H1 (cell line): ENCODE measurements around the gene ARHGDIG. TPM values are rescaled to one million over a fixed set of nuclear protein-coding genes. Genes with fewer than 3 reads are reported as not detected.

Source experiments
- CTCF ChIA-PET: fragments of 300-600 bp; sonication (Branson Sonifier 250); formaldehyde crosslinking; loops from one replicate; lab custom pipeline; 2021; ENCODE audit not compliant: partially characterized antibody; lab: Charles Lee
- POLR2A ChIA-PET: fragments of 300-600 bp; sonication (Branson Sonifier 250); formaldehyde crosslinking; loops from one replicate; lab custom pipeline; 2021; ENCODE audit warnings: inconsistent platforms; ENCODE audit not compliant: partially characterized antibody; lab: Charles Lee
- DNase-seq, 2 experiments: peaks; one replicate each; pipeline versions ENCODE4 v3.0.0 to v3.0.0-alpha.2; 2010 to 2022; ENCODE audit warnings: low spot score in 2 of 2, low read depth in 1 of 2, mixed read lengths in 1 of 2
- FAIRE-seq: peaks from 2 replicates; lab custom pipeline; 2011; peaks lifted over from hg19 to GRCh38; lab: Jason Lieb, UNC
- H2AFZ ChIP-seq: 2 replicates; pipeline ENCODE4 v1.8.1; 2012; ENCODE audit warnings: low read length, inconsistent platforms
- H2AK5ac ChIP-seq: 2 replicates; pipeline ENCODE4 v1.6.1; 2013; ENCODE audit warnings: low read depth, low read length
- H2BK120ac ChIP-seq: replicated peaks from 2 replicates; pipeline ENCODE3; 2013; ENCODE audit warnings: low read depth, low read length, inconsistent platforms
- H2BK12ac ChIP-seq: 2 replicates; pipeline ENCODE4 v1.6.1; 2013; ENCODE audit warnings: low read depth, low read length
- H2BK15ac ChIP-seq: 2 replicates; pipeline ENCODE4 v1.6.1; 2013; ENCODE audit warnings: low read length
- H2BK20ac ChIP-seq: 2 replicates; pipeline ENCODE4 v1.6.1; 2013; ENCODE audit warnings: low read length
- H2BK5ac ChIP-seq: 2 replicates; pipeline ENCODE4 v1.6.1; 2013; ENCODE audit warnings: low read depth, low read length
- H3K14ac ChIP-seq: 2 replicates; pipeline ENCODE4 v1.6.1; 2013; ENCODE audit warnings: inconsistent platforms; ENCODE audit not compliant: insufficient read length
- H3K18ac ChIP-seq: 2 replicates; pipeline ENCODE4 v1.6.1; 2013; ENCODE audit warnings: low read length; ENCODE audit errors: extremely low read depth
- H3K23ac ChIP-seq: 2 replicates; pipeline ENCODE4 v1.6.1; 2013; ENCODE audit warnings: inconsistent platforms; ENCODE audit not compliant: insufficient read length
- H3K23me2 ChIP-seq: 2 replicates; pipeline ENCODE4 v1.6.1; 2013; ENCODE audit warnings: low read depth, low read length
- H3K27ac ChIP-seq: 2 replicates; pipeline ENCODE4 v1.6.1; 2011; ENCODE audit warnings: low read depth, low read length, inconsistent platforms
- H3K27me3 ChIP-seq, 4 experiments: replicated peaks in 1 of 4; 1 replicate in 1 of 4; 2 replicates in 3 of 4; pipeline versions ENCODE4 v1.6.1 to v1.8.1; 2011 to 2013; ENCODE audit warnings: low read length in 3 of 4, mild to moderate bottlenecking in 3 of 4, inconsistent platforms in 2 of 4, mixed read lengths in 2 of 4, moderate library complexity in 1 of 4; ENCODE audit not compliant: control insufficient read depth in 3 of 4, insufficient read depth in 3 of 4; ENCODE audit errors: extremely low read depth in 1 of 4
- H3K36me3 ChIP-seq, 4 experiments: 2 replicates each; pipeline versions ENCODE4 v1.6.1 to v1.8.1; 2011 to 2013; ENCODE audit warnings: mild to moderate bottlenecking in 4 of 4, low read length in 3 of 4, moderate library complexity in 2 of 4, control low read depth in 1 of 4, inconsistent platforms in 1 of 4; ENCODE audit not compliant: insufficient read depth in 4 of 4, control insufficient read depth in 2 of 4
- H3K4ac ChIP-seq: replicated peaks from 2 replicates; pipeline ENCODE3; 2013; ENCODE audit warnings: low read length, low read depth, mixed read lengths, inconsistent platforms; ENCODE audit not compliant: insufficient read length
- H3K4me1 ChIP-seq, 4 experiments: replicated peaks in 1 of 4; 1 replicate in 1 of 4; 2 replicates in 3 of 4; pipeline versions ENCODE4 v1.6.1 to v1.8.1; 2011 to 2013; ENCODE audit warnings: low read length in 3 of 4, inconsistent platforms in 2 of 4, mixed read lengths in 1 of 4; ENCODE audit not compliant: insufficient read depth in 4 of 4, control insufficient read depth in 3 of 4
- H3K4me2 ChIP-seq, 2 experiments: 2 replicates each; pipeline versions ENCODE4 v1.6.1 to v1.8.1; 2011 to 2013; ENCODE audit warnings: low read depth in 2 of 2, low read length in 2 of 2, control low read depth in 1 of 2, inconsistent platforms in 1 of 2, mild to moderate bottlenecking in 1 of 2; ENCODE audit not compliant: insufficient read depth in 1 of 2
- H3K4me3 ChIP-seq, 4 experiments: fragments of 200-600, 300-600 bp in 1 of 4; sonication (generic), shearing (Covaris generic), sonication (Bioruptor Twin) in 1 of 4; 2 replicates each; pipeline versions ENCODE4 v1.5.1 to v1.8.1; 2011 to 2016; ENCODE audit warnings: low read length in 4 of 4, low read depth in 3 of 4, control low read depth in 2 of 4, inconsistent platforms in 2 of 4, mild to moderate bottlenecking in 2 of 4, mixed read lengths in 1 of 4, moderate library complexity in 1 of 4; ENCODE audit not compliant: insufficient read depth in 2 of 4; ENCODE audit errors: extremely low read depth in 1 of 4
- H3K56ac ChIP-seq: replicated peaks from 2 replicates; pipeline ENCODE3; 2013; ENCODE audit warnings: low read depth, mild to moderate bottlenecking, mixed read lengths, low read length, inconsistent platforms; ENCODE audit not compliant: insufficient read length
- H3K79me1 ChIP-seq: 2 replicates; pipeline ENCODE4 v1.6.1; 2013; ENCODE audit warnings: low read depth, low read length, control low read depth
- H3K79me2 ChIP-seq, 2 experiments: 2 replicates each; pipeline versions ENCODE4 v1.6.1 to v1.8.1; 2012 to 2013; ENCODE audit warnings: low read length in 2 of 2, mild to moderate bottlenecking in 2 of 2, inconsistent platforms in 1 of 2; ENCODE audit not compliant: insufficient read depth in 2 of 2, control insufficient read depth in 1 of 2
- H3K9ac ChIP-seq, 4 experiments: replicated peaks in 1 of 4; 1 replicate in 1 of 4; 2 replicates in 3 of 4; pipeline versions ENCODE4 v1.6.1 to v1.8.1; 2011 to 2013; ENCODE audit warnings: low read depth in 3 of 4, low read length in 3 of 4, control low read depth in 2 of 4, mild to moderate bottlenecking in 2 of 4, moderate library complexity in 2 of 4, inconsistent platforms in 1 of 4; ENCODE audit errors: extremely low read depth in 1 of 4
- H3K9me3 ChIP-seq, 2 experiments: 2 replicates each; pipeline versions ENCODE4 v1.6.1 to v1.8.1; 2012 to 2013; ENCODE audit warnings: mild to moderate bottlenecking in 2 of 2, moderate library complexity in 2 of 2, control low read depth in 1 of 2, inconsistent platforms in 1 of 2, low read depth in 1 of 2, low read length in 1 of 2, mixed read lengths in 1 of 2; ENCODE audit not compliant: insufficient read depth in 2 of 2
- H4K20me1 ChIP-seq, 2 experiments: replicated peaks in 1 of 2; 2 replicates each; pipeline versions ENCODE3 to v1.8.1; 2011 to 2013; ENCODE audit warnings: inconsistent platforms in 2 of 2, low read length in 2 of 2, mild to moderate bottlenecking in 1 of 2; ENCODE audit not compliant: insufficient read depth in 2 of 2, control insufficient read depth in 1 of 2
- H4K5ac ChIP-seq: 2 replicates; pipeline ENCODE4 v1.6.1; 2013; ENCODE audit warnings: low read length, low read depth, mixed read lengths, inconsistent platforms; ENCODE audit not compliant: insufficient read length
- H4K8ac ChIP-seq: 2 replicates; pipeline ENCODE4 v1.8.0; 2013; ENCODE audit warnings: mild to moderate bottlenecking, moderate library complexity, low read length, inconsistent platforms; ENCODE audit not compliant: insufficient read depth; ENCODE audit errors: extremely low read depth
- H4K91ac ChIP-seq: replicated peaks from 2 replicates; pipeline ENCODE3; 2013; ENCODE audit warnings: low read length, mixed read lengths, inconsistent platforms; ENCODE audit not compliant: insufficient read length
- BCL11A ChIP-seq, 2 experiments: IDR thresholded peaks; one replicate each; pipeline ENCODE4 v1.6.1; 2011; ENCODE audit warnings: low read depth in 2 of 2, low read length in 2 of 2, mild to moderate bottlenecking in 2 of 2
- EP300 ChIP-seq, 2 experiments: IDR thresholded peaks; 1 replicate in 1 of 2; 2 replicates in 1 of 2; pipeline ENCODE4 v1.6.1; 2011 to 2012; ENCODE audit warnings: low read depth in 2 of 2, low read length in 2 of 2, mild to moderate bottlenecking in 2 of 2, borderline replicate concordance in 1 of 2, inconsistent platforms in 1 of 2, moderate library complexity in 1 of 2
- FOSL1 ChIP-seq: IDR thresholded peaks from 2 replicates; pipeline ENCODE4 v1.6.1; 2011; ENCODE audit warnings: mild to moderate bottlenecking, low read depth, low read length, moderate library complexity; ENCODE audit not compliant: insufficient read depth
- GABPA ChIP-seq: IDR thresholded peaks from 2 replicates; pipeline ENCODE4 v1.6.1; 2011; ENCODE audit warnings: mild to moderate bottlenecking, low read length, moderate library complexity, borderline replicate concordance; ENCODE audit not compliant: insufficient read depth
- GTF2F1 ChIP-seq: IDR thresholded peaks from 2 replicates; pipeline ENCODE4 v1.6.1; 2012; ENCODE audit warnings: low read depth, low read length, improper control_type of control experiment, borderline replicate concordance
- HDAC2 ChIP-seq, 2 experiments: fragments of 300-600 bp in 1 of 2; sonication (generic) in 1 of 2; IDR thresholded peaks; 2 replicates each; pipeline ENCODE4 v1.6.1; 2011 to 2012; ENCODE audit warnings: low read depth in 2 of 2, low read length in 2 of 2, mild to moderate bottlenecking in 2 of 2, moderate library complexity in 2 of 2, borderline replicate concordance in 1 of 2, inconsistent platforms in 1 of 2
- KDM4A ChIP-seq: IDR thresholded peaks from one replicate; pipeline ENCODE4 v1.7.1; 2012; ENCODE audit warnings: low read depth, mild to moderate bottlenecking, moderate library complexity, low read length, inconsistent platforms; ENCODE audit not compliant: severe bottlenecking
- KDM5A ChIP-seq: fragments of 200-600 bp; IDR thresholded peaks from 2 replicates; pipeline ENCODE4 v1.7.1; 2012; ENCODE audit warnings: mild to moderate bottlenecking, low read length, inconsistent platforms, mixed read lengths
- RXRA ChIP-seq: IDR thresholded peaks from 2 replicates; pipeline ENCODE4 v1.6.1; 2011; ENCODE audit warnings: low read depth, mild to moderate bottlenecking, low read length, moderate library complexity; ENCODE audit not compliant: insufficient read depth
- SIN3A ChIP-seq, 2 experiments: IDR thresholded peaks in 1 of 2; conservative IDR thresholded peaks in 1 of 2; 2 replicates each; pipeline ENCODE4 v1.6.1; 2011 to 2012; ENCODE audit warnings: low read length in 2 of 2, improper control_type of control experiment in 1 of 2, low read depth in 1 of 2, mild to moderate bottlenecking in 1 of 2
- SIX5 ChIP-seq: IDR thresholded peaks from 2 replicates; pipeline ENCODE4 v1.6.1; 2011; ENCODE audit warnings: mild to moderate bottlenecking, low read depth, low read length
- SRF ChIP-seq: IDR thresholded peaks from 2 replicates; pipeline ENCODE4 v1.6.1; 2011; ENCODE audit warnings: mild to moderate bottlenecking, low read depth, low read length, moderate library complexity
- TBP ChIP-seq: IDR thresholded peaks from 2 replicates; pipeline ENCODE4 v1.6.1; 2011; ENCODE audit warnings: low read depth, low read length, improper control_type of control experiment
- WGBS, 2 experiments: shearing (Covaris generic) in 1 of 2; methylation state at CpG; one replicate each; pipeline versions ENCODE4 v1.1.6 to v1.1.7; 2013 to 2015; ENCODE audit warnings: low lambda C conversion rate in 2 of 2, mixed read lengths in 2 of 2, inconsistent platforms in 1 of 2, low coverage in 1 of 2, missing lambda C conversion rate in 1 of 2; ENCODE audit not compliant: insufficient replicate concordance in 2 of 2, insufficient coverage in 1 of 2, insufficient read length in 1 of 2; ENCODE audit errors: extremely low coverage in 1 of 2, missing lambda C conversion rate in 1 of 2; 5-methylcytosine and 5-hydroxymethylcytosine counted together
- polyA plus RNA-seq, 7 experiments: library from polyadenylated mRNA; depleted of rRNA in 3 of 7; stranded (reverse) in 5 of 7; unstranded in 2 of 7; fragments of >200 nt in 5 of 7; fragments of 200-250 nt in 2 of 7; gene quantifications; 1 replicate in 5 of 7; 2 replicates in 1 of 7; 4 replicates in 1 of 7; pipeline versions ENCODE4 v1.2.1 to v1.2.3, GENCODE V29; 2011 to 2013; ENCODE audit warnings: missing spikeins in 2 of 7, mixed read lengths in 2 of 7
- total RNA-seq: library from RNA; stranded (reverse); fragmentation: NEBNext Ultra II Directional; extraction: Animal tissue kit (Norgen Biotek cat#: 25700); gene quantifications from 2 replicates; pipeline ENCODE4 v1.2.1, GENCODE V29; 2021

The ARHGDIG gene
- total and polyA plus RNA-seq, 2 of the 8 experiments (the other 6 are each of a cell fraction or from before 2014, with no cell fraction given): 1.2 to 2.9 TPM

- Histone ChIP-seq H4K91ac (no peak overlapping the region), H3K23ac (no peak overlapping the region), H3K27me3 (no peaks in the 10 kb centered on the region), H2BK20ac (no peak overlapping the region), H2BK5ac (peak overlapping the region; percentile 35; the same call in 1 of the 2 replicates), H2AFZ (no peak overlapping the region), H2BK15ac (no peak overlapping the region), H3K4me1 (no peaks in the 10 kb centered on the region; a peak in 1 of 7 replicates), H3K23me2 (peaks cover 4% of the 10 kb centered on the region; the same call in 1 of the 2 replicates), H3K9me3 (no peaks in the 10 kb centered on the region), H3K27ac (no peak overlapping the region; the same call in 1 of the 2 replicates), H4K5ac (no peak overlapping the region), H3K9ac (no peak overlapping the region), H2AK5ac (no peak overlapping the region), H3K36me3 (peaks cover 5 to 11% (median 7%) of the 10 kb centered on the region in 4 experiments; a peak in 6 of 8 replicates), H3K4me3 (no peak overlapping the region), H3K79me1 (no peaks in the 10 kb centered on the region), H2BK120ac (no peak overlapping the region), H4K8ac (no peak overlapping the region), H3K14ac (no peak overlapping the region), H3K4ac (no peak overlapping the region), H3K56ac (no peak overlapping the region), H3K18ac (no peak overlapping the region), H2BK12ac (no peak overlapping the region), H3K4me2 (no peak overlapping the region), H4K20me1 (peaks cover 0 to 17% of the 10 kb centered on the region in 2 experiments), H3K79me2 (no peaks in the 10 kb centered on the region)
- WGBS, 2 experiments: 92% methylated on average over 14 of the region's 14 CpGs; no CpG with 5 or more reads in 1 of the 2 experiments
- ChIA-PET POLR2A (no interaction called here), CTCF (interaction anchor here (0.9 to 1.4 kb wide), 3 partner anchors 39 to 97 kb away, joined by 3 to 4 read pairs (median 3); no protein-coding TSS in a partner anchor)
- DNase-seq (no peak), FAIRE-seq (no peak)
- no peak for TF ChIP-seq TBP
- TF ChIP-seq GABPA: no peak
- no peak for TF ChIP-seq FOSL1
- TF ChIP-seq HDAC2 (IDR thresholded peaks at IDR 0.05; ENCODE audit: borderline replicate concordance in 1 of 2, low read depth in 2 of 2, low read length in 2 of 2): no peak
- TF ChIP-seq RXRA: no peak
- TF ChIP-seq GTF2F1: no peak
- no peak for TF ChIP-seq KDM4A
- no peak for TF ChIP-seq SRF
- TF ChIP-seq SIX5: no peak
- no peak for TF ChIP-seq BCL11A (IDR thresholded peaks at IDR 0.05; ENCODE audit: low read depth in 2 of 2, low read length in 2 of 2)
- TF ChIP-seq EP300 (IDR thresholded peaks at IDR 0.05; ENCODE audit: borderline replicate concordance in 1 of 2, low read depth in 2 of 2, low read length in 2 of 2): no peak
- no peak for TF ChIP-seq SIN3A (conservative IDR thresholded peaks at IDR 0.05 in 1 of 2, IDR thresholded peaks at IDR 0.05 in 1 of 2; ENCODE audit: low read depth in 1 of 2, low read length in 2 of 2)
- TF ChIP-seq KDM5A: no peak
These were observed 15.3 kb upstream of the ARHGDIG start for GRCh38 chr16:265002-265529.
